HepG2 (cell line): ENCODE measurements around the gene RPL19. TPM values are rescaled to one million over a fixed set of nuclear protein-coding genes. Genes with fewer than 3 reads are reported as not detected.

Source experiments
- ATAC-seq: fragments of 200-7000 bp; cut with Tn5 transposase; 3 replicates; pipeline ENCODE4 v1.9.1; 2020; ENCODE audit warnings: mild to moderate bottlenecking, moderate library complexity
- BruUV-seq: library from RNA; stranded (reverse); fragments of 400-500 nt; replicated peaks from 2 replicates; lab custom pipeline; 2021; lab: Mats Ljungman, UMichigan
- CTCF ChIA-PET: fragments of 300-600 bp; formaldehyde crosslinking; extraction: SDS; loops from one replicate; lab custom pipeline; 2021; ENCODE audit warnings: low total read pairs, inconsistent platforms, low intra/inter-chr PET ratio; lab: Yijun Ruan, JAX
- POLR2A ChIA-PET: fragments of 350-600 bp; sonication (Branson Sonifier 250); formaldehyde crosslinking; loops from one replicate; lab custom pipeline; 2020; ENCODE audit warnings: antibody characterized with exemption, inconsistent platforms; lab: Yijun Ruan, JAX
- DNase-seq: peaks from one replicate; pipeline ENCODE4 v3.0.0-alpha.2; 2015; ENCODE audit warnings: low spot score
- FAIRE-seq: peaks from 3 replicates; lab custom pipeline; 2011; peaks lifted over from hg19 to GRCh38; lab: Jason Lieb, UNC
- H2AFZ ChIP-seq: one replicate; pipeline ENCODE4 v1.6.1; 2011; ENCODE audit warnings: low read length, inconsistent platforms
- H3K27ac ChIP-seq: fragments of 300-600 bp; 3 replicates; pipeline ENCODE4 v1.8.0; 2011; ENCODE audit warnings: mixed run types, mild to moderate bottlenecking, mixed read lengths, low read length, inconsistent platforms; ENCODE audit not compliant: insufficient read depth; ENCODE audit errors: extremely low read length
- H3K27me3 ChIP-seq, 2 experiments: fragments of 200-600 bp in 1 of 2; 2 replicates in 1 of 2; 3 replicates in 1 of 2; pipeline versions ENCODE4 v1.6.0 to v1.8.0; 2011; ENCODE audit warnings: low read length in 2 of 2, mild to moderate bottlenecking in 2 of 2, moderate library complexity in 2 of 2, inconsistent platforms in 1 of 2; ENCODE audit not compliant: insufficient read depth in 2 of 2, control insufficient read depth in 1 of 2
- H3K36me3 ChIP-seq, 2 experiments: fragments of 200-600 bp in 1 of 2; replicated peaks in 1 of 2; 2 replicates in 1 of 2; 3 replicates in 1 of 2; pipeline versions ENCODE4 v1.5.1 to v1.8.0; 2011; ENCODE audit warnings: low read length in 2 of 2, inconsistent platforms in 1 of 2; ENCODE audit not compliant: insufficient read depth in 2 of 2, control insufficient read depth in 1 of 2
- H3K4me1 ChIP-seq: 2 replicates; pipeline ENCODE4 v1.5.1; 2012; ENCODE audit warnings: low read length, inconsistent platforms; ENCODE audit not compliant: insufficient read depth
- H3K4me2 ChIP-seq: 2 replicates; pipeline ENCODE4 v1.6.0; 2011; ENCODE audit warnings: low read depth, low read length, inconsistent platforms
- H3K4me3 ChIP-seq, 3 experiments: fragments of 200-600 bp in 1 of 3; sonication (generic), shearing (Covaris generic) in 1 of 3; replicated peaks in 1 of 3; 2 replicates each; pipeline ENCODE4 v1.5.1; 2011 to 2016; ENCODE audit warnings: low read length in 3 of 3, inconsistent platforms in 2 of 3, low read depth in 2 of 3, mild to moderate bottlenecking in 2 of 3, control low read depth in 1 of 3, mixed read lengths in 1 of 3; ENCODE audit not compliant: insufficient read depth in 1 of 3
- H3K79me2 ChIP-seq: one replicate; pipeline ENCODE4 v1.6.1; 2011; ENCODE audit warnings: low read length, inconsistent platforms; ENCODE audit not compliant: insufficient read depth
- H3K9ac ChIP-seq: 2 replicates; pipeline ENCODE4 v1.6.0; 2011; ENCODE audit warnings: mild to moderate bottlenecking, low read depth, low read length, inconsistent platforms; ENCODE audit not compliant: insufficient read depth
- H3K9me3 ChIP-seq: 2 replicates; pipeline ENCODE4 v1.5.1; 2012; ENCODE audit warnings: mild to moderate bottlenecking, low read length
- H4K20me1 ChIP-seq: 2 replicates; pipeline ENCODE4 v1.6.0; 2011; ENCODE audit warnings: inconsistent platforms, mild to moderate bottlenecking, low read length, moderate library complexity; ENCODE audit not compliant: insufficient read depth
- GABPA ChIP-seq, 2 experiments: IDR thresholded peaks; 2 replicates each; pipeline ENCODE4 v1.6.1; 2011 to 2016; ENCODE audit warnings: low read depth in 2 of 2, low read length in 1 of 2, missing biosample characterization in 1 of 2, missing genetic modification characterization in 1 of 2
- HHEX ChIP-seq: IDR thresholded peaks from 2 replicates; pipeline ENCODE4 v1.6.1; 2016; ENCODE audit warnings: control low read depth
- KDM5B ChIP-seq: sonication (generic); formaldehyde crosslinking; IDR thresholded peaks from 2 replicates; pipeline ENCODE4 v1.4.0; 2020; ENCODE audit warnings: missing genetic modification reagents, mild to moderate bottlenecking, borderline replicate concordance
- KLF13 ChIP-seq: sonication (generic); formaldehyde crosslinking; IDR thresholded peaks from 2 replicates; pipeline ENCODE4 v1.4.0; 2020; ENCODE audit warnings: mild to moderate bottlenecking, missing genetic modification reagents
- MTA1 ChIP-seq: sonication (generic); formaldehyde crosslinking; IDR thresholded peaks from 2 replicates; pipeline ENCODE4 v1.4.0; 2020; ENCODE audit warnings: missing genetic modification reagents, mild to moderate bottlenecking, borderline replicate concordance
- RFX5 ChIP-seq: IDR thresholded peaks from 2 replicates; pipeline ENCODE4 v1.6.1; 2011; ENCODE audit warnings: low read depth, low read length, improper control_type of control experiment
- SAFB2 ChIP-seq: sonication (generic); formaldehyde crosslinking; IDR thresholded peaks from 2 replicates; pipeline ENCODE4 v1.5.1; 2020; ENCODE audit warnings: missing genetic modification reagents, low read depth, mild to moderate bottlenecking, borderline replicate concordance
- SYNCRIP ChIP-seq: fragments of 200-400 bp; formaldehyde crosslinking; IDR thresholded peaks from 2 replicates; pipeline ENCODE4 v1.6.1; 2018; ENCODE audit warnings: mild to moderate bottlenecking, low read depth, low read length; ENCODE audit not compliant: insufficient read depth
- ZNF160 ChIP-seq: sonication (generic); formaldehyde crosslinking; IDR thresholded peaks from 2 replicates; pipeline ENCODE4 v1.8.0; 2022; ENCODE audit warnings: mild to moderate bottlenecking, inconsistent platforms, missing genetic modification reagents
- ZSCAN21 ChIP-seq: sonication (generic); formaldehyde crosslinking; IDR thresholded peaks from 2 replicates; pipeline ENCODE4 v1.8.0; 2022; ENCODE audit warnings: mild to moderate bottlenecking, missing genetic modification reagents, moderate library complexity, borderline replicate concordance
- ZSCAN29 ChIP-seq: sonication (generic); formaldehyde crosslinking; conservative IDR thresholded peaks from 2 replicates; pipeline ENCODE4 v1.4.0; 2020; ENCODE audit warnings: mild to moderate bottlenecking, missing genetic modification reagents
- WGBS: methylation state at CpG from one replicate; pipeline ENCODE4 v1.1.6; 2017; ENCODE audit warnings: low lambda C conversion rate; 5-methylcytosine and 5-hydroxymethylcytosine counted together
- in situ Hi-C: cut with HindIII; loops from 2 replicates; pipeline ENCODE4 v1.10.0; 2017; ENCODE audit warnings: low pct_unique_long_range_greater_than_20kb; ENCODE audit not compliant: extremely low pct_ligation_motif_present
- intact Hi-C: fragments of 100-400 bp; cut with micrococcal nuclease; formaldehyde crosslinking; loops from one replicate; pipeline ENCODE4 v1.10.0; 2022; ENCODE audit not compliant: unreplicated experiment
- polyA plus RNA-seq, 8 experiments: library from polyadenylated mRNA; depleted of rRNA in 3 of 8; stranded (reverse) in 7 of 8; unstranded in 1 of 8; fragments of >200 nt; fragmentation: Illumina TruSeq in 4 of 8; extraction: Trizol in 4 of 8; gene quantifications; 2 replicates each; pipeline versions ENCODE4 v1.2.1 to v1.2.3, GENCODE V29; 2011 to 2016; ENCODE audit warnings: low read depth in 4 of 8, missing spikeins in 1 of 8, mixed read lengths in 1 of 8; ENCODE audit not compliant: insufficient read depth in 1 of 8
- total RNA-seq, 5 experiments: library from RNA; depleted of rRNA; stranded (reverse); fragments of >200 nt; fragmentation: Illumina TruSeq; extraction: Trizol; gene quantifications; 2 replicates each; pipeline ENCODE4 v1.2.3, GENCODE V29; 2016; ENCODE audit warnings: low read depth in 1 of 5
- TF ChIP-seq, protein P1 (sequence below): sonication (generic); formaldehyde crosslinking; IDR thresholded peaks from 2 replicates; pipeline ENCODE4 v1.8.0; 2022; ENCODE audit warnings: low read depth, missing genetic modification reagents
- TF ChIP-seq, protein P2 (sequence below): sonication (generic); formaldehyde crosslinking; IDR thresholded peaks from 2 replicates; pipeline ENCODE4 v1.8.0; 2022; ENCODE audit warnings: mild to moderate bottlenecking, missing genetic modification reagents, moderate library complexity
- TF ChIP-seq, protein P3 (sequence below): sonication (generic); formaldehyde crosslinking; IDR thresholded peaks from 2 replicates; pipeline ENCODE4 v1.9.0; 2021; ENCODE audit warnings: missing genetic modification reagents, borderline replicate concordance
- TF ChIP-seq, protein P4 (sequence below): sonication (generic); formaldehyde crosslinking; IDR thresholded peaks from 2 replicates; pipeline ENCODE4 v1.4.0; 2020; ENCODE audit warnings: missing genetic modification reagents

RPL19 gene
- total and polyA plus RNA-seq, 2 of the 13 experiments (the other 11 are each of a cell fraction or from before 2014, with no cell fraction given) = 2,522 to 2,768 TPM

DNA sequence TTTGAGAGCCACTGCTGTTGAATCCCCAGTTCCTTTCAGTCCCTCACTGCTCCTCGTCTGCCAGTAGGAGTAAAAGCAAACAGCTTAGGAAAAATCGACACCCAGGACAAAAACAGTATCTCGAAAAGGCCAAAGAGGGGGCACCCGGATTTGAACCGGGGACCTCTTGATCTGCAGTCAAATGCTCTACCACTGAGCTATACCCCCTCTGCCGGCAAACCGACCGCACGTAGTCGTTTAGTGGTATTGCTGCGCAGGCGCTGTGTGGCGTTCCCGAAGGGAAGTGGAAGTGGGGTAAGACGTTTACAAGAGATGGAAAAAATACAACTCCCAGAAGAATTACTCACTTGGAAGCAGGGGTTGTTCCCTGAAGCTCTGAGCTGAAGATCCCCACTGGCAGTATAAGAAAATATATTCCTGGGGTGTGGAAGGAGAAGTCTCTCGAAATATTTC is 46.5 kb upstream of the RPL19 start:
- CTCF ChIA-PET = interaction anchor here (1.4 to 2.5 kb wide), 5 partner anchors 11 to 286 kb away, joined by 4 to 33 read pairs (median 7); no protein-coding TSS in a partner anchor
- H2AFZ ChIP-seq = peak overlapping the region; percentile 38
- H3K4me3 ChIP-seq = peak overlapping the region; percentile 69 to 95 (median 78)
- H3K9me3 ChIP-seq = no peaks in the 10 kb centered on the region
- H4K20me1 ChIP-seq = 0 out of 2 replicates have a peak, but pooled peaks cover 2% of the 10 kb centered on the region
- H3K4me1 ChIP-seq = peaks cover 41% of the 10 kb centered on the region
- peak overlapping the region; percentile 70 for H3K9ac ChIP-seq
- in situ Hi-C loops = loop anchor here (5.0 to 25.0 kb wide), 4 partner anchors 81 to 391 kb away; partner anchors contain the start of gene PSMB3
- POLR2A ChIA-PET = interaction anchor here (0.7 to 2.5 kb wide), 15 partner anchors 9 to 536 kb away, joined by 3 to 28 read pairs (median 5); partner anchors contain the start of genes CDK12, LASP1, RPL19 and RPL23
- no TSS peak for BruUV-seq
- intact Hi-C loops = loop anchor here (1.0 to 10.0 kb wide), 5 partner anchors 84 to 401 kb away; partner anchors contain the start of genes LASP1 and PSMB3
- peak; percentile 90 for DNase-seq
- peak; percentile 88 for FAIRE-seq
- peaks cover 8 to 39% of the 10 kb centered on the region in 2 experiments for H3K27me3 ChIP-seq
- peak; percentile 68 for ATAC-seq
- no peaks in the 10 kb centered on the region for H3K79me2 ChIP-seq
- 2% methylated on average over 16 of the region's 16 CpGs for WGBS
- H3K36me3 ChIP-seq = no peaks in the 10 kb centered on the region
- H3K4me2 ChIP-seq = peak overlapping the region; percentile 97
- H3K27ac ChIP-seq = peak overlapping the region; percentile 43
- TF ChIP-seq, protein P1, sequence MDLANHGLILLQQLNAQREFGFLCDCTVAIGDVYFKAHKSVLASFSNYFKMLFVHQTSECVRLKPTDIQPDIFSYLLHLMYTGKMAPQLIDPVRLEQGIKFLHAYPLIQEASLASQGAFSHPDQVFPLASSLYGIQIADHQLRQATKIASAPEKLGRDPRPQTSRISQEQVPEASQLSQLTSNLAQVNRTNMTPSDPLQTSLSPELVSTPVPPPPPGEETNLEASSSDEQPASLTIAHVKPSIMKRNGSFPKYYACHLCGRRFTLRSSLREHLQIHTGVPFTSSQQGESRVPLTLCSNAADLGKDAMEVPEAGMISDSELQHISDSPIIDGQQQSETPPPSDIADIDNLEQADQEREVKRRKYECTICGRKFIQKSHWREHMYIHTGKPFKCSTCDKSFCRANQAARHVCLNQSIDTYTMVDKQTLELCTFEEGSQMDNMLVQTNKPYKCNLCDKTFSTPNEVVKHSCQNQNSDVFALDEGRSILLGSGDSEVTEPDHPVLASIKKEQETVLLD (CRISPR knock-in tag) = no peak
- TF ChIP-seq RFX5 (no peak), ZNF160 (no peak; the same call in 1 of the 2 replicates), KDM5B (CRISPR knock-in tag) (no peak; the same call in 1 of the 2 replicates), MTA1 (CRISPR knock-in tag) (no peak), KLF13 (CRISPR knock-in tag) (no peak), SAFB2 (CRISPR knock-in tag) (no peak), ZSCAN29 (CRISPR knock-in tag) (no peak), GABPA (IDR thresholded peaks at IDR 0.05; ENCODE audit: low read depth, low read length) (no peak), GABPA (CRISPR knock-in tag; IDR thresholded peaks at IDR 0.05; ENCODE audit: low read depth) (no peak), SYNCRIP (no peak), HHEX (CRISPR knock-in tag) (no peak), ZSCAN21 (CRISPR knock-in tag) (peak; percentile 51; the same call in 1 of the 2 replicates)
- TF ChIP-seq, protein P2, sequence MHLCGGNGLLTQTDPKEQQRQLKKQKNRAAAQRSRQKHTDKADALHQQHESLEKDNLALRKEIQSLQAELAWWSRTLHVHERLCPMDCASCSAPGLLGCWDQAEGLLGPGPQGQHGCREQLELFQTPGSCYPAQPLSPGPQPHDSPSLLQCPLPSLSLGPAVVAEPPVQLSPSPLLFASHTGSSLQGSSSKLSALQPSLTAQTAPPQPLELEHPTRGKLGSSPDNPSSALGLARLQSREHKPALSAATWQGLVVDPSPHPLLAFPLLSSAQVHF (CRISPR knock-in tag) = no peak
- TF ChIP-seq, protein P3, sequence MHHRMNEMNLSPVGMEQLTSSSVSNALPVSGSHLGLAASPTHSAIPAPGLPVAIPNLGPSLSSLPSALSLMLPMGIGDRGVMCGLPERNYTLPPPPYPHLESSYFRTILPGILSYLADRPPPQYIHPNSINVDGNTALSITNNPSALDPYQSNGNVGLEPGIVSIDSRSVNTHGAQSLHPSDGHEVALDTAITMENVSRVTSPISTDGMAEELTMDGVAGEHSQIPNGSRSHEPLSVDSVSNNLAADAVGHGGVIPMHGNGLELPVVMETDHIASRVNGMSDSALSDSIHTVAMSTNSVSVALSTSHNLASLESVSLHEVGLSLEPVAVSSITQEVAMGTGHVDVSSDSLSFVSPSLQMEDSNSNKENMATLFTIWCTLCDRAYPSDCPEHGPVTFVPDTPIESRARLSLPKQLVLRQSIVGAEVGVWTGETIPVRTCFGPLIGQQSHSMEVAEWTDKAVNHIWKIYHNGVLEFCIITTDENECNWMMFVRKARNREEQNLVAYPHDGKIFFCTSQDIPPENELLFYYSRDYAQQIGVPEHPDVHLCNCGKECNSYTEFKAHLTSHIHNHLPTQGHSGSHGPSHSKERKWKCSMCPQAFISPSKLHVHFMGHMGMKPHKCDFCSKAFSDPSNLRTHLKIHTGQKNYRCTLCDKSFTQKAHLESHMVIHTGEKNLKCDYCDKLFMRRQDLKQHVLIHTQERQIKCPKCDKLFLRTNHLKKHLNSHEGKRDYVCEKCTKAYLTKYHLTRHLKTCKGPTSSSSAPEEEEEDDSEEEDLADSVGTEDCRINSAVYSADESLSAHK (CRISPR knock-in tag) = no peak
- TF ChIP-seq, protein P4, sequence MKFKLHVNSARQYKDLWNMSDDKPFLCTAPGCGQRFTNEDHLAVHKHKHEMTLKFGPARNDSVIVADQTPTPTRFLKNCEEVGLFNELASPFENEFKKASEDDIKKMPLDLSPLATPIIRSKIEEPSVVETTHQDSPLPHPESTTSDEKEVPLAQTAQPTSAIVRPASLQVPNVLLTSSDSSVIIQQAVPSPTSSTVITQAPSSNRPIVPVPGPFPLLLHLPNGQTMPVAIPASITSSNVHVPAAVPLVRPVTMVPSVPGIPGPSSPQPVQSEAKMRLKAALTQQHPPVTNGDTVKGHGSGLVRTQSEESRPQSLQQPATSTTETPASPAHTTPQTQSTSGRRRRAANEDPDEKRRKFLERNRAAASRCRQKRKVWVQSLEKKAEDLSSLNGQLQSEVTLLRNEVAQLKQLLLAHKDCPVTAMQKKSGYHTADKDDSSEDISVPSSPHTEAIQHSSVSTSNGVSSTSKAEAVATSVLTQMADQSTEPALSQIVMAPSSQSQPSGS (CRISPR knock-in tag) = peak; percentile 47; the same call in 1 of the 2 replicates
